Measurements from ENCODE around the gene CARF.

The CARF gene

DNA sequence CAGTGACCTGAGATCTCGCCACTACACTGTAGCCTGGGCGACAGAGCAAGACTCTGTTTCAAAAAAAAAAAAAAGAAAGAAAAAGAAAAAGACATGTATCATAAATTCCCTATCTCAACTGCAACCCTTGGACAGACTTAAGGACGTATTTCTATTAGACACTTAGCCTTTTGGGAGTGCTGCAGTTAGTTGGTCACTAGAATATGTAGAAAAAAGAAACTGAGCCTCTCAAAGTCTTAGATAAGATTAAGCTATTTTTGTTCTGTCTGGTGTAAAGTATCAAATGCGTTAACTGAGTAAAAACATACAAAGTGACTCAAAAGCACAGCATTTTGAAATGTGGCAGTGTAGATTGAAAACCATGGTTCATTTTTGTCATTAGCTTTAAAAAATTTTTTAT, 109.9 kb downstream of the CARF start:
- DNase-seq: no peak

DNA sequence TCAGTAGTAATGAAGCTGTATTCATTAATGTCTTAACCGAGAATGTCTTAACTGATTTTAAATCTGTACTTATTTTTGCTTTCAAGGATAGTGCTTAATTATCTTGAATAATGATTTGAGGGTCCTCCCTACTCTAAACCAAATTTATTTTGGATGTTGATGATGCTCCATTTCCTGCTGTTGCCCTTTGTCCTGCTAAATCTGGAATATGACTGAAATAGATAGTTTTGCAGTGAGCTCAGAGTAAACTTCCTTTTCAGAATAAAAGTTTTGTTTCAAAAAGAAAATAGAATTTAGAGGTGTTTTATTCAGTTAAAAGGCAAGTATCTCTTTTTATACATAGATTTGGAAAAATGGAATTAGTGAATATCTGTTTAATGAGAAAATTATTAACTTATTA, 110.7 kb downstream of the CARF start:
- DNase-seq: no peak

DNA sequence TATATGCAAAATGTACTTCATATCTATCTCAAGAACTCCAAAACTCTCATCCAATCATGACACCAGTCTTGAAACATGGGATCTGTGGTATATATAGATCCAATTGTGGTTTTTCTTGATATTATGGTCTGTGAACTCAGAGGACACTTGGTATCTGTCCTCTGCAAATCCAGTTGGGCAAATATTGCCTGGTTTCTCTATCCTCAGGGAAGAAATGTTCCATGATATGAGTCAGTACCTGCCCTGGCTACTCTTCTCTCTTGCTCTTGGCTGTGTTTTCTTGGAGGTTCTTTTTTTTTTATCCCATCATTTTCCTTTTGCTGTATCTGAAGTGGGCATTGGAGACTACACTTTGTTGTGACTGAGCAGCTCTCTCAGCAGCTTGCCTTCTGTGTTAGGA, 113.5 kb downstream of the CARF start:
- DNase-seq: no peak

DNA sequence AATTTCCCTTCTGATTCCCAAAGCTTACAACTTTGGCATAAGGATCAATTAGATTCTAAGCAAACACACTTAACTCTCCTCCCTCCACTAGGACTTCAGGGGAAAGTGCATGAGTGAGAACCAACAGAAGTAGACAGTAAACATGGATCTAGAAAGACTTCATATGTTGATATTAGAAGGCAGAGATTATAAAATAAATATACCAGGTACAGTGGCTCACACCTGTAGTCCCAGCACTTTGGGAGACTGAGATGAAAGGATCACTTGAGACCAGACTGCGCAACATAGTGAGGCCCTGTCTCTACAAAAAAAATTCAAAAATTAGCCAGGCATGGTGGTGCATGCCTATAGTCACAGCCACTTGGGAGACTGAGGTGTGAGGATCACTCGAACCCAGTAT, 118.5 kb downstream of the CARF start:
- DNase-seq: no peak

GRCh38 chr2:203030991-203031390, 118.9 kb downstream of the CARF start:
- no peak for DNase-seq

DNA sequence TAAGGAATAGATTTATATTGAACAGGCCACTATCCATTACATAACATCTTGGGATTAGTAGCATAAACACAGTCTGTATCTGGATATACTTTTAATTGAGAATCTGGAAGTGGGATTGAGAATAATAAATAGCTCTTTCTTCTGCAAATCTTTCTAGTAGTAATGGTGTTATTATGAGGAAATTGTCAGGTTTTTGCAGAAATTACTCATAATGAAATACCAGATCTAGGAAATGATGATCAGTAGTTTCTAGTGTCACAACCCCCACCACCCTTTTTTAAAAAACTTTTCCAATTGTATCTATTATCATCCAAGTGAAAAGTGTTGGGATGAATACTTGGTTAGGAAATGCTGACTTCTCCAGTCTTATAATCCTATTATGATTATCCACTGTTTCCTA, 121.3 kb downstream of the CARF start:
- DNase-seq: no peak

GRCh38 chr2:203035879-203036470, 123.9 kb downstream of the CARF start:
- DNase-seq: no peak
